GM23248 (cell line): ENCODE data around the gene MCRIP2. TPM values are rescaled to one million over a fixed set of nuclear protein-coding genes. Genes with fewer than 3 reads are reported as not detected.

ENCODE experiments used
- DNase-seq: peaks from one replicate; pipeline ENCODE4 v3.0.0-alpha.2; 2015
- H2AFZ ChIP-seq: fragments of 200-600 bp; sonication (generic); 2 replicates; pipeline ENCODE4 v1.6.1; 2016; ENCODE audit warnings: antibody characterized with exemption
- H3F3A ChIP-seq: fragments of 200-600 bp; sonication (generic); 2 replicates; pipeline ENCODE4 v1.6.1; 2016; ENCODE audit warnings: mild to moderate bottlenecking, antibody characterized with exemption, mixed run types; ENCODE audit not compliant: insufficient read depth
- H3K27ac ChIP-seq: fragments of 200-600 bp; sonication (generic); 2 replicates; pipeline ENCODE4 v1.5.1; 2016; ENCODE audit warnings: mild to moderate bottlenecking
- H3K27me3 ChIP-seq: fragments of 200-600 bp; sonication (generic); replicated peaks from 2 replicates; pipeline ENCODE4 v1.6.1; 2016; ENCODE audit warnings: mild to moderate bottlenecking; ENCODE audit not compliant: insufficient read depth
- H3K36me3 ChIP-seq: fragments of 200-600 bp; sonication (generic); 2 replicates; pipeline ENCODE4 v1.6.1; 2016; ENCODE audit warnings: low read depth, mild to moderate bottlenecking
- H3K4me1 ChIP-seq: fragments of 200-600 bp; sonication (generic); 2 replicates; pipeline ENCODE4 v1.6.1; 2016; ENCODE audit warnings: mild to moderate bottlenecking; ENCODE audit not compliant: insufficient read depth
- H3K4me2 ChIP-seq: fragments of 200-600 bp; sonication (generic); one replicate; pipeline ENCODE4 v1.6.1; 2016; ENCODE audit warnings: mild to moderate bottlenecking; ENCODE audit not compliant: unreplicated experiment
- H3K4me3 ChIP-seq: fragments of 200-600 bp; sonication (generic); 2 replicates; pipeline ENCODE4 v1.5.1; 2016; ENCODE audit warnings: mild to moderate bottlenecking
- H3K79me2 ChIP-seq: fragments of 200-600 bp; sonication (generic); 2 replicates; pipeline ENCODE4 v1.6.1; 2016; ENCODE audit warnings: mild to moderate bottlenecking; ENCODE audit not compliant: insufficient read depth
- H3K9ac ChIP-seq: fragments of 200-600 bp; sonication (generic); 2 replicates; pipeline ENCODE4 v1.6.1; 2016; ENCODE audit warnings: mild to moderate bottlenecking
- H3K9me2 ChIP-seq: fragments of 200-600 bp; sonication (generic); 2 replicates; pipeline ENCODE4 v1.6.1; 2016; ENCODE audit warnings: mixed run types, mild to moderate bottlenecking, moderate library complexity; ENCODE audit not compliant: insufficient read depth
- H3K9me3 ChIP-seq: fragments of 200-600 bp; sonication (generic); one replicate; pipeline ENCODE4 v1.6.1; 2017; ENCODE audit warnings: low read depth
- H4K20me1 ChIP-seq: fragments of 200-600 bp; sonication (generic); 2 replicates; pipeline ENCODE4 v1.6.0; 2016; ENCODE audit not compliant: insufficient read depth
- EZH2 ChIP-seq: fragments of 200-600 bp; sonication (generic); IDR thresholded peaks from 2 replicates; pipeline ENCODE4 v1.6.1; 2018; ENCODE audit warnings: antibody characterized with exemption, mild to moderate bottlenecking; ENCODE audit not compliant: insufficient read depth, poor library complexity, severe bottlenecking
- EZH2phosphoT487 ChIP-seq: fragments of 200-600 bp; sonication (generic); IDR thresholded peaks from 2 replicates; pipeline ENCODE4 v1.6.1; 2018; ENCODE audit warnings: antibody characterized with exemption, moderate library complexity, mild to moderate bottlenecking, low read depth; ENCODE audit not compliant: insufficient read depth
- WGBS, 2 experiments: methylation state at CpG; one replicate each; pipeline ENCODE4 v1.1.6; 2015 to 2017; ENCODE audit warnings: low lambda C conversion rate in 2 of 2, low coverage in 1 of 2; ENCODE audit errors: missing lambda C conversion rate in 2 of 2; 5-methylcytosine and 5-hydroxymethylcytosine counted together
- in situ Hi-C: fragments of 300-500 bp; cut with MboI; formaldehyde crosslinking; loops from 2 replicates; pipeline ENCODE4 v1.15.0; 2020
- polyA plus RNA-seq: library from polyadenylated mRNA; unstranded; fragments of >200 nt; fragmentation: Nextera tagmentation; extraction: Ambion mirVana; gene quantifications from 2 replicates; pipeline ENCODE4 v1.2.1, GENCODE V29; 2016
- total RNA-seq: library from RNA; depleted of rRNA; stranded (reverse); fragments of >200 nt; shearing (Covaris generic); gene quantifications from 2 replicates; pipeline ENCODE4 v1.2.3, GENCODE V29; 2014

The MCRIP2 gene
- total and polyA plus RNA-seq, 2 experiments from 2014 or later, result 22.6 to 30.4 TPM

GRCh38 chr16:662597-662996 lies 21.0 kb downstream of the MCRIP2 start:
- no peak overlapping the region for H3K4me2 ChIP-seq
- no peaks in the 10 kb centered on the region for H4K20me1 ChIP-seq
- no peaks in the 10 kb centered on the region for H3K9me3 ChIP-seq
- H2AFZ ChIP-seq, result no peak overlapping the region
- no peak overlapping the region for H3K27ac ChIP-seq
- H3F3A ChIP-seq, result no peaks in the 10 kb centered on the region
- no peaks in the 10 kb centered on the region for H3K27me3 ChIP-seq
- H3K79me2 ChIP-seq, result no peaks in the 10 kb centered on the region
- DNase-seq, result no peak
- H3K9me2 ChIP-seq, result no peaks in the 10 kb centered on the region
- in situ Hi-C loops, result no loop called here
- no peaks in the 10 kb centered on the region for H3K36me3 ChIP-seq
- TF ChIP-seq EZH2 (no peak), EZH2phosphoT487 (no peak)
- H3K4me3 ChIP-seq, result no peak overlapping the region
- H3K9ac ChIP-seq, result no peak overlapping the region
- H3K4me1 ChIP-seq, result no peaks in the 10 kb centered on the region
- WGBS, 2 experiments, result 96 to 99% methylated on average over 21 of the region's 21 CpGs

GRCh38 chr16:666572-666971 lies 24.9 kb downstream of the MCRIP2 start:
- in situ Hi-C loops, result no loop called here
- Histone ChIP-seq H3K4me2 (no peak overlapping the region), H3K27me3 (no peaks in the 10 kb centered on the region), H3K9me2 (no peaks in the 10 kb centered on the region), H3K27ac (no peak overlapping the region), H3K4me3 (no peak overlapping the region), H3K9me3 (no peaks in the 10 kb centered on the region), H4K20me1 (no peaks in the 10 kb centered on the region), H3K79me2 (peaks cover 24% of the 10 kb centered on the region), H2AFZ (no peak overlapping the region), H3K4me1 (no peaks in the 10 kb centered on the region; the same call in 1 of the 2 replicates), H3K36me3 (no peaks in the 10 kb centered on the region), H3K9ac (no peak overlapping the region), H3F3A (no peaks in the 10 kb centered on the region)
- TF ChIP-seq EZH2phosphoT487 (no peak), EZH2 (no peak)
- DNase-seq, result no peak
- 95 to 96% methylated on average over 11 to 13 of the region's 13 CpGs for WGBS, 2 experiments

GRCh38 chr16:667113-667779 lies 25.6 kb downstream of the MCRIP2 start:
- H3K9me2 ChIP-seq, result no peaks in the 10 kb centered on the region
- no peak overlapping the region for H3K27ac ChIP-seq
- no peak overlapping the region for H3K4me3 ChIP-seq
- no peaks in the 10 kb centered on the region for H3K9me3 ChIP-seq
- H3K79me2 ChIP-seq, result peaks cover 24% of the 10 kb centered on the region
- in situ Hi-C loops, result no loop called here
- H3K9ac ChIP-seq, result peak overlapping the region; percentile 97
- H4K20me1 ChIP-seq, result no peaks in the 10 kb centered on the region
- H3K4me1 ChIP-seq, result no peaks in the 10 kb centered on the region; the same call in 1 of the 2 replicates
- no peaks in the 10 kb centered on the region for H3K36me3 ChIP-seq
- peak overlapping the region; percentile 84 for H2AFZ ChIP-seq
- DNase-seq, result no peak
- WGBS, 2 experiments, result 78 to 80% methylated on average over 22 of the region's 22 CpGs
- H3K27me3 ChIP-seq, result no peaks in the 10 kb centered on the region
- H3K4me2 ChIP-seq, result no peak overlapping the region
- no peak for TF ChIP-seq EZH2
- TF ChIP-seq EZH2phosphoT487, result no peak
- H3F3A ChIP-seq, result no peaks in the 10 kb centered on the region

- TF ChIP-seq EZH2 (no peak), EZH2phosphoT487 (no peak)
- Histone ChIP-seq H3F3A (no peaks in the 10 kb centered on the region), H4K20me1 (no peaks in the 10 kb centered on the region), H3K9ac (peak within 1 kb of the TSS; percentile 97), H3K27me3 (no peaks in the 10 kb centered on the region), H3K36me3 (no peaks in the 10 kb centered on the region), H3K9me2 (no peaks in the 10 kb centered on the region), H3K4me3 (peak within 1 kb of the TSS; percentile 95), H3K9me3 (no peaks in the 10 kb centered on the region), H2AFZ (peak within 1 kb of the TSS; percentile 84), H3K4me1 (no peaks in the 10 kb centered on the region; the same call in 1 of the 2 replicates), H3K4me2 (peak within 1 kb of the TSS; percentile 89), H3K79me2 (peaks cover 24% of the 10 kb centered on the region), H3K27ac (peak within 1 kb of the TSS; percentile 49)
- WGBS, 2 experiments, result 1 to 2% methylated on average over 21 to 36 of the region's 78 CpGs
- peak; percentile 98 for DNase-seq
- in situ Hi-C loops, result no loop called here
These were observed 26.3 kb downstream of the MCRIP2 start, which contains the start of gene RHOT2 for GRCh38 chr16:667780-668518. RHOT2 (plus strand) TSS chr16:668132; CDS start chr16:668200, 68 bp downstream.
